Left ventricle myocardium inferior (tissue), 1 donor: ENCODE data around the gene NT5C. TPM values are rescaled to one million over a fixed set of nuclear protein-coding genes. Genes with fewer than 3 reads are reported as not detected.
"Not testable (repeated sequence)": the region's sequence is repeated elsewhere in the genome, so short reads cannot be mapped to it uniquely, and the experiment has no call there.

ENCODE experiments used
- DNase-seq: peaks from one replicate; pipeline ENCODE4 v3.0.0-alpha.2; 2020
- H3K27ac ChIP-seq: fragments of 200-600 bp; replicated peaks from 2 replicates; pipeline ENCODE4 v1.8.0; 2021
- H3K27me3 ChIP-seq: fragments of 200-600 bp; 2 replicates; pipeline ENCODE4 v1.8.0; 2021; ENCODE audit warnings: low read depth
- H3K36me3 ChIP-seq: fragments of 200-600 bp; 2 replicates; pipeline ENCODE4 v1.8.0; 2021
- H3K4me1 ChIP-seq: fragments of 200-600 bp; 2 replicates; pipeline ENCODE4 v1.8.0; 2021
- H3K4me3 ChIP-seq: fragments of 200-600 bp; 2 replicates; pipeline ENCODE4 v1.8.0; 2021; ENCODE audit warnings: mild to moderate bottlenecking, moderate library complexity
- H3K9me3 ChIP-seq: fragments of 200-600 bp; replicated peaks from 2 replicates; pipeline ENCODE4 v1.8.0; 2021
- intact Hi-C: fragments of 100-400 bp; cut with micrococcal nuclease; formaldehyde crosslinking; loops from one replicate; pipeline ENCODE4 v1.11.0; 2022
- total RNA-seq: library from RNA; stranded (reverse); fragmentation: NEBNext Ultra II Directional; extraction: Animal tissue kit (Norgen Biotek cat#: 25700); gene quantifications from one replicate; pipeline ENCODE4 v1.2.1, GENCODE V29; 2021
- TF ChIP-seq, protein P1 (sequence below): fragments of 200-600 bp; IDR thresholded peaks from 2 replicates; pipeline ENCODE4 v1.8.0; 2021; ENCODE audit warnings: antibody characterized with exemption, mild to moderate bottlenecking, borderline replicate concordance
- donor health status: DM: no; HTN: yes; CAD: no; lungs with severe emphysema.

NT5C gene
- total RNA-seq, 1 donor from 2014 or later, result 25.9 TPM

- intact Hi-C loops, result no loop called here
- DNase-seq, result no peak
- no peaks in the 10 kb centered on the region for H3K9me3 ChIP-seq
- no peaks in the 10 kb centered on the region for H3K36me3 ChIP-seq
- TF ChIP-seq, protein P1, sequence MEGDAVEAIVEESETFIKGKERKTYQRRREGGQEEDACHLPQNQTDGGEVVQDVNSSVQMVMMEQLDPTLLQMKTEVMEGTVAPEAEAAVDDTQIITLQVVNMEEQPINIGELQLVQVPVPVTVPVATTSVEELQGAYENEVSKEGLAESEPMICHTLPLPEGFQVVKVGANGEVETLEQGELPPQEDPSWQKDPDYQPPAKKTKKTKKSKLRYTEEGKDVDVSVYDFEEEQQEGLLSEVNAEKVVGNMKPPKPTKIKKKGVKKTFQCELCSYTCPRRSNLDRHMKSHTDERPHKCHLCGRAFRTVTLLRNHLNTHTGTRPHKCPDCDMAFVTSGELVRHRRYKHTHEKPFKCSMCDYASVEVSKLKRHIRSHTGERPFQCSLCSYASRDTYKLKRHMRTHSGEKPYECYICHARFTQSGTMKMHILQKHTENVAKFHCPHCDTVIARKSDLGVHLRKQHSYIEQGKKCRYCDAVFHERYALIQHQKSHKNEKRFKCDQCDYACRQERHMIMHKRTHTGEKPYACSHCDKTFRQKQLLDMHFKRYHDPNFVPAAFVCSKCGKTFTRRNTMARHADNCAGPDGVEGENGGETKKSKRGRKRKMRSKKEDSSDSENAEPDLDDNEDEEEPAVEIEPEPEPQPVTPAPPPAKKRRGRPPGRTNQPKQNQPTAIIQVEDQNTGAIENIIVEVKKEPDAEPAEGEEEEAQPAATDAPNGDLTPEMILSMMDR, result no peak
- H3K27me3 ChIP-seq, result no peaks in the 10 kb centered on the region
- H3K27ac ChIP-seq, result no peak overlapping the region
- no peaks in the 10 kb centered on the region for H3K4me1 ChIP-seq
- no peak overlapping the region for H3K4me3 ChIP-seq
Observed at GRCh38 chr17:75138519-75138918, 7.0 kb upstream of the NT5C start.

DNA sequence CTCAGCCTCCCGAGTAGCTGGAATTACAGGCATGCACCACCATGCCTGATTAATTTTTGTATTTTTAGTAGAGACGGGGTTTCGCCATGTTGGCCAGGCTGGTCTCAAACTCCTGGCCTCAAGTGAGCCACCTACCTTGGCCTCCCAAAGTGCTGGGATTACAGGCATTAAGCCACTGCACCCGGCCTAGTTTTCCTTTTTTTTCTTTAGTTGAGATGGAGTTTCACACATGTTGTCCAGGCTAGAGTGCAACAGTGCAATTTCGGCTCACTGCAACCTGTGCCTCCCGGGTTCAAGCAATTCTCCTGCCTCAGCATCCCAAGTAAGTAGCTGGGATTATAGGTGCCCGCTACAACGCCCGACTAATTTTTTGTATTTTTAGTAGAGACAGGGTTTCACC, 6.2 kb upstream of the NT5C start:
- H3K4me3 ChIP-seq, DNase-seq, intact Hi-C loops, H3K27ac ChIP-seq, H3K36me3 ChIP-seq, H3K27me3 ChIP-seq, H3K9me3 ChIP-seq, H3K4me1 ChIP-seq: not testable (repeated sequence)

DNA sequence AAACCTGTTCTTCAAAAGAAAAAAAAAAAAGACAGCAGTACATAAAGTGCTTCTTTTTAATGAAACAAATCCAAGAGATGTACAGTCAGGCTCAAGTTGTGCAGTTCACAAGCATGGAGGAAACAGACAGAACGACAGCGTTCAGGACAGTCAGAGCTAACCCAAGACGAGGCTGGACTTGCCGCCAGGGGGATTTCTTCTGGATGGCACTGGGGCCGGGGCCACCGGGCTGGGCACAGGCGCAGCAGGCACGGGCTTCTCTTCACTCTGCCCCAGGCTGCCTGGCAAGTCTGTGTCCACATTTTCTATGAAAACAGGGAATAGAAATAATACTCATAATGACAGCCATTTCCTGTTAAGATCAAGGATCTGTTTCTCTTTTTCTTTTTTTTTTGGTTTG, 4.4 kb upstream of the NT5C start:
- no peaks in the 10 kb centered on the region for H3K9me3 ChIP-seq
- H3K4me3 ChIP-seq, result no peak overlapping the region
- peaks cover 14% of the 10 kb centered on the region for H3K4me1 ChIP-seq
- no peaks in the 10 kb centered on the region for H3K27me3 ChIP-seq
- TF ChIP-seq, protein P1, result no peak
- H3K27ac ChIP-seq, result no peak overlapping the region
- intact Hi-C loops, result no loop called here
- no peaks in the 10 kb centered on the region for H3K36me3 ChIP-seq
- no peak for DNase-seq

GRCh38 chr17:75135452-75135851, 3.9 kb upstream of the NT5C start:
- TF ChIP-seq, protein P1, result no peak
- Histone ChIP-seq H3K27me3 (no peaks in the 10 kb centered on the region), H3K4me3 (no peak overlapping the region)

DNA sequence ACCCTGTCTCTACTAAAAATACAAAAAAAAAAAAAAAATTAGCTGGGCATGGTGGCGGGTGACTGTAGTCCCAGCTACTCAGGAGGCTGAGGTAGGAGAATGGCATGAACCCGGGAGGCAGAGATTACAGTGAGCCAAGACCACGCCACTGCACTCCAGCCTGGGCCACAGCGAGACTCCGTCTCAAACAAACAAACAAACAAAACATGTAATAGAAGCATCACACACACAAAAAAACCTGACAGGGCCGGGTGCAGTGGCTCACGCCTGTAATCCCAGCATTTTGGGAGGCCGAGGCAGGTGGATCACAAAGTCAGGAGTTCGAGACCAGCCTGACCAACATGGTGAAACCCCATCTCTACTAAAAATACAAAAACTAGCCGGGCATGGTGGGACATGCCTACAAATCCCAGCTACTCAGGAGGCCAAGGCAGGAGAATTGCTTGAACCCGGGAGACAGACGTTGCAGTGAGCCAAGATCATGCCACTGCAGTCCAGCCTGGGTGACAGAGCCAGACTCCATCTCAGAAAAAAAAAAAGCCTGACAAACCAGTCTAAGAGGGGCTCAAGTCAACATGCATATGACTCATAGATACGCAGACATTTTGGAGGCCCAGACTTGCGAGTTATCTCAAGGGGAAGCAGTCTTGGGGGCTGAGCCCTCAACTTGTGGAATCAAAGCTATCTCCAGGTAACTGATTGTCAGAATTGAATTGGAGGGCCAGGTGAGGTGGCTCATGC, 2.2 kb upstream of the NT5C start:
- H3K36me3 ChIP-seq, intact Hi-C loops, H3K9me3 ChIP-seq, H3K27me3 ChIP-seq, H3K4me3 ChIP-seq, DNase-seq, H3K27ac ChIP-seq: not testable (repeated sequence)
- peaks cover 23% of the 10 kb centered on the region for H3K4me1 ChIP-seq

More at GRCh38 chr17:75135452-75135851, 3.9 kb upstream of the NT5C start:
- peaks cover under 1% of the 10 kb centered on the region for H3K36me3 ChIP-seq
- no peaks in the 10 kb centered on the region for H3K9me3 ChIP-seq
- no peak overlapping the region for H3K27ac ChIP-seq
- intact Hi-C loops, result no loop called here
- DNase-seq, result no peak
- H3K4me1 ChIP-seq, result peaks cover 19% of the 10 kb centered on the region

GRCh38 chr17:75133001-75133400, 1.5 kb upstream of the NT5C start:
- no peak overlapping the region for H3K27ac ChIP-seq
- intact Hi-C loops, result no loop called here
- TF ChIP-seq, protein P1, result no peak

GRCh38 chr17:75132018-75133000, 767 bp upstream of the NT5C start:
- DNase-seq, intact Hi-C loops, H3K36me3 ChIP-seq: not testable (repeated sequence)

More at GRCh38 chr17:75133001-75133400, 1.5 kb upstream of the NT5C start:
- peaks cover 9% of the 10 kb centered on the region for H3K36me3 ChIP-seq
- DNase-seq, result no peak
- H3K9me3 ChIP-seq, result no peaks in the 10 kb centered on the region
- peaks cover 23% of the 10 kb centered on the region for H3K4me1 ChIP-seq
- H3K27me3 ChIP-seq, result no peaks in the 10 kb centered on the region
- no peak overlapping the region for H3K4me3 ChIP-seq

More at GRCh38 chr17:75132018-75133000, 767 bp upstream of the NT5C start:
- peak overlapping the region; percentile 92 for H3K27ac ChIP-seq
- H3K4me1 ChIP-seq, result peaks cover 23% of the 10 kb centered on the region
- not testable (repeated sequence) for H3K9me3 ChIP-seq, H3K27me3 ChIP-seq
- peak overlapping the region; percentile 81 for H3K4me3 ChIP-seq
